ENCODE results near the gene ANKRD55. TPM values are rescaled to one million over a fixed set of nuclear protein-coding genes. Genes with fewer than 3 reads are reported as not detected.

ANKRD55 gene
- total and polyA plus RNA-seq, 2 of the 8 experiments (the other 6 are each of a cell fraction or from before 2014, with no cell fraction given), result not detected

DNA sequence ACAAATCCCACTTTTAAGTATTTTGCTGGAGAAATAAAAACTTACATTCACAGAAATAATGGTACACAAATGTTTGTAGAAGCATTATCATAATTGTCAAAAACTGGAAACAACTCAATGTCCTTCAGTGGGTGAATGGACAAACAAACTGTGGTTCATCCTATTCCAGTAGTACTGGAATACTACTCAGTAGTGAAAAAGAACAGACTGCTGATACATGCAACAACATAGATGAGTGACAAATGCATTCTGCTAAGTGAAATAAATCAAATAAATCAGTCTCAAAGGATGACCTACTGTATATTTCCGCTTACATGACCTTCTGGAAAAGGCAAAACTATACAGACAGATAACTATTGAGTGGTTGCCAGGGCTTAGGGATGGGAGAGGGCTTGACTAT is 114.1 kb downstream of the ANKRD55 start:
- Histone ChIP-seq H3K14ac (ENCODE audit: insufficient read length) (no peak overlapping the region), H2AFZ (ENCODE audit: low read length) (no peak overlapping the region), H2BK5ac (ENCODE audit: low read depth, low read length) (no peak overlapping the region), H3K4me1 (replicated peaks in 1 of 4; ENCODE audit: control insufficient read depth in 3 of 4, insufficient read depth in 4 of 4, low read length in 3 of 4) (no peaks in the 10 kb centered on the region), H3K79me2 (ENCODE audit: control insufficient read depth in 1 of 2, insufficient read depth in 2 of 2, low read length in 2 of 2) (no peaks in the 10 kb centered on the region), H3K4ac (replicated peaks; ENCODE audit: insufficient read length, low read depth, low read length) (no peak overlapping the region), H2BK20ac (ENCODE audit: low read length) (no peak overlapping the region), H3K56ac (replicated peaks; ENCODE audit: insufficient read length, low read depth, low read length) (no peak overlapping the region), H3K9ac (replicated peaks in 1 of 4; ENCODE audit: extremely low read depth in 1 of 4, low read depth in 3 of 4, low read length in 3 of 4) (no peak overlapping the region), H3K9me3 (ENCODE audit: insufficient read depth in 2 of 2, low read depth in 1 of 2, low read length in 1 of 2) (peaks cover 0 to 3% of the 10 kb centered on the region in 2 experiments; a peak in 1 of 4 replicates), H2BK12ac (ENCODE audit: low read depth, low read length) (no peak overlapping the region), H3K23ac (ENCODE audit: insufficient read length) (no peak overlapping the region), H3K4me2 (ENCODE audit: insufficient read depth in 1 of 2, low read depth in 2 of 2, low read length in 2 of 2) (no peak overlapping the region), H3K23me2 (ENCODE audit: low read depth, low read length) (no peaks in the 10 kb centered on the region), H3K27me3 (replicated peaks in 1 of 4; ENCODE audit: control insufficient read depth in 3 of 4, extremely low read depth in 1 of 4, insufficient read depth in 3 of 4, low read length in 3 of 4) (no peaks in the 10 kb centered on the region), H4K5ac (ENCODE audit: insufficient read length, low read depth, low read length) (no peak overlapping the region), H3K79me1 (ENCODE audit: low read depth, low read length) (no peaks in the 10 kb centered on the region), H3K36me3 (ENCODE audit: control insufficient read depth in 2 of 4, insufficient read depth in 4 of 4, low read length in 3 of 4) (no peaks in the 10 kb centered on the region), H3K4me3 (ENCODE audit: extremely low read depth in 1 of 4, insufficient read depth in 2 of 4, low read depth in 3 of 4, low read length in 4 of 4) (no peak overlapping the region), H3K27ac (ENCODE audit: low read depth, low read length) (no peak overlapping the region), H4K8ac (ENCODE audit: extremely low read depth, insufficient read depth, low read length) (no peak overlapping the region), H4K91ac (replicated peaks; ENCODE audit: insufficient read length, low read length) (no peak overlapping the region), H4K20me1 (replicated peaks in 1 of 2; ENCODE audit: control insufficient read depth in 1 of 2, insufficient read depth in 2 of 2, low read length in 2 of 2) (no peaks in the 10 kb centered on the region), H2AK5ac (ENCODE audit: low read depth, low read length) (no peak overlapping the region), H2BK15ac (ENCODE audit: low read length) (no peak overlapping the region), H2BK120ac (replicated peaks; ENCODE audit: low read depth, low read length) (no peak overlapping the region), H3K18ac (ENCODE audit: extremely low read depth, low read length) (no peak overlapping the region)
- no peak for DNase-seq (ENCODE audit: low read depth in 1 of 2, low spot score in 2 of 2)
- CTCF ChIA-PET (ENCODE audit: partially characterized antibody), result no interaction called here
- 90% methylated on average over 1 of the region's 1 CpG; no CpG with 5 or more reads in 1 of the 2 experiments for WGBS, 2 experiments (ENCODE audit: extremely low coverage in 1 of 2, insufficient coverage in 1 of 2, insufficient read length in 1 of 2, insufficient replicate concordance in 2 of 2, low coverage in 1 of 2, low lambda C conversion rate in 2 of 2, missing lambda C conversion rate in 1 of 2)
- POLR2A ChIA-PET (ENCODE audit: partially characterized antibody), result no interaction called here
- TF ChIP-seq BRCA1 (IDR thresholded peaks at IDR 0.05; ENCODE audit: low read depth, low read length) (no peak), GTF2F1 (IDR thresholded peaks at IDR 0.05; ENCODE audit: borderline replicate concordance, low read depth, low read length) (no peak), ASH2L (IDR thresholded peaks at IDR 0.05; ENCODE audit: low read length) (no peak), SUZ12 (IDR thresholded peaks at IDR 0.05; ENCODE audit: low read length) (no peak), CBX8 (IDR thresholded peaks at IDR 0.05; ENCODE audit: borderline replicate concordance, low read depth, low read length) (no peak), RAD21 (IDR thresholded peaks at IDR 0.05 in 1 of 2, conservative IDR thresholded peaks at IDR 0.05 in 1 of 2; ENCODE audit: low read depth in 2 of 2, low read length in 2 of 2) (no peak), JUN (IDR thresholded peaks at IDR 0.05; ENCODE audit: low read depth, low read length) (no peak)
- TF ChIP-seq, protein P1, sequence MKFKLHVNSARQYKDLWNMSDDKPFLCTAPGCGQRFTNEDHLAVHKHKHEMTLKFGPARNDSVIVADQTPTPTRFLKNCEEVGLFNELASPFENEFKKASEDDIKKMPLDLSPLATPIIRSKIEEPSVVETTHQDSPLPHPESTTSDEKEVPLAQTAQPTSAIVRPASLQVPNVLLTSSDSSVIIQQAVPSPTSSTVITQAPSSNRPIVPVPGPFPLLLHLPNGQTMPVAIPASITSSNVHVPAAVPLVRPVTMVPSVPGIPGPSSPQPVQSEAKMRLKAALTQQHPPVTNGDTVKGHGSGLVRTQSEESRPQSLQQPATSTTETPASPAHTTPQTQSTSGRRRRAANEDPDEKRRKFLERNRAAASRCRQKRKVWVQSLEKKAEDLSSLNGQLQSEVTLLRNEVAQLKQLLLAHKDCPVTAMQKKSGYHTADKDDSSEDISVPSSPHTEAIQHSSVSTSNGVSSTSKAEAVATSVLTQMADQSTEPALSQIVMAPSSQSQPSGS (IDR thresholded peaks at IDR 0.05; ENCODE audit: low read length), result no peak
- TF ChIP-seq, protein P2, sequence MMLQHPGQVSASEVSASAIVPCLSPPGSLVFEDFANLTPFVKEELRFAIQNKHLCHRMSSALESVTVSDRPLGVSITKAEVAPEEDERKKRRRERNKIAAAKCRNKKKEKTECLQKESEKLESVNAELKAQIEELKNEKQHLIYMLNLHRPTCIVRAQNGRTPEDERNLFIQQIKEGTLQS (IDR thresholded peaks at IDR 0.05; ENCODE audit: insufficient read depth, low read depth, low read length), result no peak
- no peak for FAIRE-seq
